Vagina (tissue), 2 donors: ENCODE data around the gene IL1A. TPM values are rescaled to one million over a fixed set of nuclear protein-coding genes. Genes with fewer than 3 reads are reported as not detected.

Experiments
- DNase-seq, 2 donors: peaks; one replicate each; pipeline ENCODE4 v3.0.0-alpha.2; 2017; ENCODE audit errors: extremely low spot score in 2 of 2
- H3K27ac ChIP-seq: fragments of 200-600 bp; sonication (generic); one replicate; pipeline ENCODE4 v1.5.1; 2019
- H3K27me3 ChIP-seq: fragments of 200-600 bp; sonication (generic); one replicate; pipeline ENCODE4 v1.5.1; 2019
- H3K36me3 ChIP-seq, 2 donors: fragments of 200-600 bp; sonication (generic); one replicate each; pipeline ENCODE4 v1.5.1; 2017 to 2019
- H3K4me1 ChIP-seq: fragments of 200-600 bp; sonication (generic); one replicate; pipeline ENCODE4 v1.5.1; 2019
- H3K4me3 ChIP-seq, 2 donors: fragments of 200-600 bp; sonication (generic); 1 replicate in 1 of 2; 2 replicates in 1 of 2; pipeline ENCODE4 v1.5.1; 2016 to 2019
- H3K9me3 ChIP-seq: fragments of 200-600 bp; sonication (generic); one replicate; pipeline ENCODE4 v1.5.1; 2019
- CTCF ChIP-seq, 3 experiments: fragments of 450-650 bp in 2 of 3; fragments of 200-600 bp in 1 of 3; sonication (generic) in 1 of 3; IDR thresholded peaks; one replicate each; pipeline ENCODE4 v1.5.1; 2017 to 2019; ENCODE audit warnings: antibody characterized with exemption in 3 of 3, mild to moderate bottlenecking in 2 of 3, moderate library complexity in 2 of 3
- POLR2A ChIP-seq, 2 donors: fragments of 450-650 bp; IDR thresholded peaks; one replicate each; pipeline ENCODE4 v1.6.1; 2017; ENCODE audit warnings: antibody characterized with exemption in 2 of 2, mild to moderate bottlenecking in 2 of 2, moderate library complexity in 2 of 2
- POLR2AphosphoS5 ChIP-seq, 2 donors: sonication (generic); formaldehyde crosslinking; IDR thresholded peaks; one replicate each; pipeline ENCODE4 v1.9.0; 2017; ENCODE audit warnings: antibody characterized with exemption in 2 of 2, mild to moderate bottlenecking in 2 of 2, low read depth in 1 of 2; ENCODE audit not compliant: insufficient read depth in 1 of 2
- intact Hi-C: fragments of 100-400 bp; cut with DNase I; formaldehyde crosslinking; loops from one replicate; pipeline ENCODE4 v1.15.1; 2023
- total RNA-seq: library from RNA; depleted of rRNA; stranded (reverse); fragments of >200 nt; gene quantifications from one replicate; pipeline ENCODE4 v1.2.3, GENCODE V29; 2016

The IL1A gene
- total RNA-seq, 1 donor from 2014 or later: 0.98 TPM

- no peak overlapping the region for H3K4me3 ChIP-seq
- H3K27me3 ChIP-seq: no peaks in the 10 kb centered on the region
- intact Hi-C loops: no loop called here
- no peak for DNase-seq
- H3K27ac ChIP-seq: no peak overlapping the region
- no peaks in the 10 kb centered on the region for H3K9me3 ChIP-seq
- no peaks in the 10 kb centered on the region for H3K36me3 ChIP-seq
- TF ChIP-seq POLR2AphosphoS5 (IDR thresholded peaks at IDR 0.05; ENCODE audit: insufficient read depth in 1 of 2, low read depth in 1 of 2) (no peak), CTCF (IDR thresholded peaks at IDR 0.05) (no peak)
- H3K4me1 ChIP-seq: no peaks in the 10 kb centered on the region
Measured at GRCh38 chr2:112787729-112788393, 3.6 kb upstream of the IL1A start.

- no peaks in the 10 kb centered on the region for H3K36me3 ChIP-seq
- no peak overlapping the region for H3K27ac ChIP-seq
- H3K9me3 ChIP-seq: no peaks in the 10 kb centered on the region
- no peaks in the 10 kb centered on the region for H3K4me1 ChIP-seq
- no peak for TF ChIP-seq POLR2A (IDR thresholded peaks at IDR 0.05)
- TF ChIP-seq CTCF (IDR thresholded peaks at IDR 0.05): no peak
- no peak for TF ChIP-seq POLR2AphosphoS5 (IDR thresholded peaks at IDR 0.05; ENCODE audit: insufficient read depth in 1 of 2, low read depth in 1 of 2)
- DNase-seq: no peak
- H3K4me3 ChIP-seq: no peak overlapping the region
- intact Hi-C loops: no loop called here
- H3K27me3 ChIP-seq: no peaks in the 10 kb centered on the region
Measured at GRCh38 chr2:112787294-112787693, 3.0 kb upstream of the IL1A start.

- Histone ChIP-seq H3K36me3 (no peaks in the 10 kb centered on the region), H3K27me3 (no peaks in the 10 kb centered on the region), H3K27ac (no peak overlapping the region), H3K4me1 (no peaks in the 10 kb centered on the region), H3K4me3 (no peak overlapping the region), H3K9me3 (no peaks in the 10 kb centered on the region)
- intact Hi-C loops: no loop called here
- TF ChIP-seq POLR2AphosphoS5 (IDR thresholded peaks at IDR 0.05; ENCODE audit: insufficient read depth in 1 of 2, low read depth in 1 of 2) (no peak), CTCF (IDR thresholded peaks at IDR 0.05) (no peak), POLR2A (IDR thresholded peaks at IDR 0.05) (no peak)
- DNase-seq: no peak
Measured at GRCh38 chr2:112783187-112783714, 1.0 kb downstream of the IL1A start.

GRCh38 chr2:112782234-112782799, 2.0 kb downstream of the IL1A start:
- intact Hi-C loops: no loop called here
- Histone ChIP-seq H3K9me3 (no peaks in the 10 kb centered on the region), H3K27me3 (no peaks in the 10 kb centered on the region), H3K4me1 (no peaks in the 10 kb centered on the region), H3K27ac (no peak overlapping the region), H3K4me3 (no peak overlapping the region), H3K36me3 (no peaks in the 10 kb centered on the region)
- no peak for DNase-seq
- TF ChIP-seq CTCF (IDR thresholded peaks at IDR 0.05): no peak
- no peak for TF ChIP-seq POLR2A (IDR thresholded peaks at IDR 0.05)
- TF ChIP-seq POLR2AphosphoS5 (IDR thresholded peaks at IDR 0.05; ENCODE audit: insufficient read depth in 1 of 2, low read depth in 1 of 2): no peak

- intact Hi-C loops: no loop called here
- Histone ChIP-seq H3K4me3 (no peak overlapping the region), H3K27ac (no peak overlapping the region), H3K9me3 (no peaks in the 10 kb centered on the region), H3K4me1 (no peaks in the 10 kb centered on the region), H3K36me3 (no peaks in the 10 kb centered on the region), H3K27me3 (no peaks in the 10 kb centered on the region)
- TF ChIP-seq POLR2A (IDR thresholded peaks at IDR 0.05) (no peak), CTCF (IDR thresholded peaks at IDR 0.05) (no peak), POLR2AphosphoS5 (IDR thresholded peaks at IDR 0.05; ENCODE audit: insufficient read depth in 1 of 2, low read depth in 1 of 2) (no peak)
- no peak for DNase-seq
Measured at GRCh38 chr2:112779598-112779997, 4.7 kb downstream of the IL1A start.
